GM19438 (cell line): ENCODE results near the gene TMA7.

ENCODE experiments used
- ATAC-seq: cut with Tn5 transposase; IDR thresholded peaks from one replicate; pipeline ENCODE4 v1.9.1; 2021; ENCODE audit warnings: low read depth; ENCODE audit not compliant: unreplicated experiment

Gene TMA7

GRCh38 chr3:48422272-48422671 lies 17.8 kb upstream of the TMA7 start:
- ATAC-seq, result no peak

GRCh38 chr3:48422681-48423080 lies 17.4 kb upstream of the TMA7 start:
- no peak for ATAC-seq

- ATAC-seq, result no peak
Measured at GRCh38 chr3:48423241-48423882, 16.7 kb upstream of the TMA7 start.

- no peak for ATAC-seq
Measured at GRCh38 chr3:48423883-48424695, 16.0 kb upstream of the TMA7 start.

- no peak for ATAC-seq
Measured at GRCh38 chr3:48425281-48425812, 14.7 kb upstream of the TMA7 start.

GRCh38 chr3:48426401-48426909 lies 13.6 kb upstream of the TMA7 start:
- ATAC-seq, result no peak

GRCh38 chr3:48426944-48427629 lies 13.0 kb upstream of the TMA7 start:
- ATAC-seq, result no peak

- no peak for ATAC-seq
Measured at GRCh38 chr3:48427630-48427962, 12.5 kb upstream of the TMA7 start.

GRCh38 chr3:48428088-48428571 lies 11.9 kb upstream of the TMA7 start:
- ATAC-seq, result no peak

- no peak for ATAC-seq
Measured at GRCh38 chr3:48428572-48429316, 11.3 kb upstream of the TMA7 start.

- ATAC-seq, result no peak
Measured at GRCh38 chr3:48429317-48429959, 10.6 kb upstream of the TMA7 start.

GRCh38 chr3:48429960-48430707 lies 9.9 kb upstream of the TMA7 start, which contains the start of gene PLXNB1:
Gene PLXNB1 (minus strand): TSS chr3:48430086. CDS start chr3:48424611, 5,475 bp downstream.
- ATAC-seq, result no peak

GRCh38 chr3:48430708-48431101 lies 9.4 kb upstream of the TMA7 start:
- ATAC-seq, result no peak

- no peak for ATAC-seq
Measured at GRCh38 chr3:48431224-48432029, 8.6 kb upstream of the TMA7 start.

GRCh38 chr3:48432411-48433371 lies 7.4 kb upstream of the TMA7 start:
- no peak for ATAC-seq

- ATAC-seq, result no peak
Measured at GRCh38 chr3:48433472-48434118, 6.5 kb upstream of the TMA7 start.
